HG03460 (cell line): ENCODE results near the gene ZFPL1.

Experiments
- ATAC-seq: cut with Tn5 transposase; IDR thresholded peaks from one replicate; pipeline ENCODE4 v1.9.1; 2021; ENCODE audit not compliant: unreplicated experiment

The ZFPL1 gene

GRCh38 chr11:65059959-65060824, 23.8 kb upstream of the ZFPL1 start:
- ATAC-seq: no peak

GRCh38 chr11:65060913-65061408, 23.1 kb upstream of the ZFPL1 start:
- ATAC-seq: no peak

GRCh38 chr11:65063532-65063931, 20.5 kb upstream of the ZFPL1 start:
- no peak for ATAC-seq

GRCh38 chr11:65064847-65065240, 19.2 kb upstream of the ZFPL1 start:
- no peak for ATAC-seq

GRCh38 chr11:65065851-65066250, 18.2 kb upstream of the ZFPL1 start:
- no peak for ATAC-seq

- no peak for ATAC-seq
Observed at GRCh38 chr11:65066315-65066714, 17.7 kb upstream of the ZFPL1 start.

GRCh38 chr11:65066805-65067291, 17.2 kb upstream of the ZFPL1 start:
- ATAC-seq: no peak

GRCh38 chr11:65067446-65067845, 16.6 kb upstream of the ZFPL1 start:
- no peak for ATAC-seq

GRCh38 chr11:65069217-65069616, 14.8 kb upstream of the ZFPL1 start:
- no peak for ATAC-seq

- ATAC-seq: no peak
Observed at GRCh38 chr11:65071907-65072630, 12.0 kb upstream of the ZFPL1 start.

GRCh38 chr11:65072631-65072966, 11.4 kb upstream of the ZFPL1 start:
- ATAC-seq: no peak

GRCh38 chr11:65077451-65077850, 6.6 kb upstream of the ZFPL1 start:
- no peak for ATAC-seq

- ATAC-seq: no peak
Observed at GRCh38 chr11:65078151-65078550, 5.9 kb upstream of the ZFPL1 start.

GRCh38 chr11:65078786-65079342, 5.2 kb upstream of the ZFPL1 start:
- ATAC-seq: no peak

- ATAC-seq: no peak
Observed at GRCh38 chr11:65083134-65083833, 738 bp upstream of the ZFPL1 start.

- ATAC-seq: no peak
Observed at GRCh38 chr11:65084598-65085375, 765 bp downstream of the ZFPL1 start.

GRCh38 chr11:65085446-65085845, 1.4 kb downstream of the ZFPL1 start:
- ATAC-seq: no peak

- ATAC-seq: no peak
Observed at GRCh38 chr11:65086809-65087208, 2.8 kb downstream of the ZFPL1 start.

GRCh38 chr11:65087216-65087615, 3.2 kb downstream of the ZFPL1 start:
- no peak for ATAC-seq

GRCh38 chr11:65087827-65088226, 3.8 kb downstream of the ZFPL1 start:
- no peak for ATAC-seq
